Mesendoderm (in vitro differentiated cells): ENCODE data around the gene TMEM106C.

Experiments
- DNase-seq: peaks from one replicate; pipeline ENCODE4 v3.0.0; 2013
- H2AK5ac ChIP-seq: 2 replicates; pipeline ENCODE4 v1.6.1; 2013; ENCODE audit warnings: low read length, inconsistent platforms
- H2BK120ac ChIP-seq: 2 replicates; pipeline ENCODE4 v1.6.1; 2013; ENCODE audit warnings: low read depth, mild to moderate bottlenecking, low read length, moderate library complexity, mixed read lengths
- H2BK15ac ChIP-seq: replicated peaks from 2 replicates; pipeline ENCODE4 v1.6.1; 2013; ENCODE audit warnings: low read depth, mild to moderate bottlenecking, moderate library complexity
- H2BK5ac ChIP-seq: 2 replicates; pipeline ENCODE4 v1.6.1; 2013; ENCODE audit warnings: low read length, inconsistent platforms
- H3K18ac ChIP-seq: 2 replicates; pipeline ENCODE4 v1.6.1; 2013; ENCODE audit warnings: mild to moderate bottlenecking, low read length, mixed read lengths
- H3K23ac ChIP-seq: one replicate; pipeline ENCODE4 v1.6.1; 2013; ENCODE audit warnings: low read length
- H3K27ac ChIP-seq: 2 replicates; pipeline ENCODE4 v1.5.1; 2013; ENCODE audit warnings: low read depth, mild to moderate bottlenecking, inconsistent platforms, low read length, moderate library complexity
- H3K27me3 ChIP-seq: 2 replicates; pipeline ENCODE4 v1.6.1; 2013; ENCODE audit warnings: low read length, control low read depth, mild to moderate bottlenecking, inconsistent platforms; ENCODE audit not compliant: insufficient read depth, poor library complexity
- H3K36me3 ChIP-seq: 2 replicates; pipeline ENCODE4 v1.6.1; 2013; ENCODE audit warnings: low read length, inconsistent platforms; ENCODE audit not compliant: control insufficient read depth, insufficient read depth
- H3K4ac ChIP-seq: one replicate; pipeline ENCODE4 v1.6.1; 2013; ENCODE audit warnings: low read depth, mild to moderate bottlenecking, low read length, moderate library complexity
- H3K4me1 ChIP-seq: 2 replicates; pipeline ENCODE4 v1.6.1; 2013; ENCODE audit warnings: low read depth, low read length, inconsistent platforms; ENCODE audit not compliant: control insufficient read depth
- H3K4me2 ChIP-seq: 2 replicates; pipeline ENCODE4 v1.6.1; 2013; ENCODE audit warnings: low read length
- H3K4me3 ChIP-seq: 2 replicates; pipeline ENCODE4 v1.5.1; 2013; ENCODE audit warnings: mild to moderate bottlenecking, low read length
- H3K56ac ChIP-seq: one replicate; pipeline ENCODE4 v1.6.1; 2013; ENCODE audit warnings: low read length
- H3K79me1 ChIP-seq: 2 replicates; pipeline ENCODE4 v1.6.1; 2013; ENCODE audit warnings: low read length, inconsistent platforms
- H3K79me2 ChIP-seq: 2 replicates; pipeline ENCODE4 v1.6.1; 2013; ENCODE audit warnings: mild to moderate bottlenecking, low read length; ENCODE audit not compliant: control insufficient read depth, insufficient read depth
- H3K9ac ChIP-seq: 2 replicates; pipeline ENCODE4 v1.6.1; 2013; ENCODE audit warnings: low read length, inconsistent platforms
- H4K5ac ChIP-seq: one replicate; pipeline ENCODE4 v1.6.1; 2013; ENCODE audit warnings: low read length
- H4K8ac ChIP-seq: one replicate; pipeline ENCODE4 v1.6.1; 2013; ENCODE audit warnings: low read depth, mild to moderate bottlenecking, control low read depth, low read length, moderate library complexity
- WGBS: extraction: QIAGEN DNeasy Blood & Tissue Kit; methylation state at CpG from one replicate; pipeline ENCODE4 v1.1.7; 2013; ENCODE audit warnings: low lambda C conversion rate, missing lambda C conversion rate; ENCODE audit not compliant: insufficient coverage; ENCODE audit errors: extremely low coverage; 5-methylcytosine and 5-hydroxymethylcytosine counted together

Gene TMEM106C

DNA sequence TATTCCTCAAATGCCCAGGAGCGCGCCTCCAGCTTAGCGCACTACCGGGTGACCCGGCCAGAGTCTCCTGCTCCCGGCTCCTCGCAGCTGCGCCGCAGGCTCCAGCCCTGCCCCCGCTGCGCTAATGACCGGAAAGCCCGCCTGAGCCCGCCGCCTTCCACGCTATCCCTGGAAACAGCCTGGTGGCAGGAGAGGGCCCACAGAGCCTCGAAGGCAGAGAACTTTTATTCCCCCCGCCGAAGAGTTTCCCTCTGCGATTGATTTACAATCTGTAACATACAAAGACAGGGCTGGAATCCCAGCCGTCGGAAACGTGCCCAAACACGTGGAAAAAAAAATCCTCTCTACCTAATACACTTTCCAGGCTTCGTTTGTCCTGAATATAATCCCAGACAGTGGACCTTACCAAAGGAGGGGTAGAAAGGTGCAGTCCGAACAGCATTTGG is 39.4 kb downstream of the TMEM106C start:
- peak; percentile 45 for DNase-seq
- Histone ChIP-seq H3K4me3 (no peak overlapping the region), H3K56ac (no peak overlapping the region), H2BK120ac (no peak overlapping the region), H3K36me3 (no peaks in the 10 kb centered on the region), H3K23ac (no peak overlapping the region), H3K9ac (no peak overlapping the region), H2BK15ac (no peak overlapping the region), H3K27ac (no peak overlapping the region), H3K27me3 (peaks cover 56% of the 10 kb centered on the region), H2AK5ac (no peak overlapping the region), H3K4me2 (peak overlapping the region; percentile 10), H3K4me1 (peaks cover 4% of the 10 kb centered on the region), H3K4ac (no peak overlapping the region), H4K5ac (no peak overlapping the region), H3K79me2 (no peaks in the 10 kb centered on the region), H2BK5ac (no peak overlapping the region), H3K79me1 (no peaks in the 10 kb centered on the region), H3K18ac (no peak overlapping the region), H4K8ac (no peak overlapping the region)
- no CpG with 5 or more reads among the region's 26 CpGs for WGBS

DNA sequence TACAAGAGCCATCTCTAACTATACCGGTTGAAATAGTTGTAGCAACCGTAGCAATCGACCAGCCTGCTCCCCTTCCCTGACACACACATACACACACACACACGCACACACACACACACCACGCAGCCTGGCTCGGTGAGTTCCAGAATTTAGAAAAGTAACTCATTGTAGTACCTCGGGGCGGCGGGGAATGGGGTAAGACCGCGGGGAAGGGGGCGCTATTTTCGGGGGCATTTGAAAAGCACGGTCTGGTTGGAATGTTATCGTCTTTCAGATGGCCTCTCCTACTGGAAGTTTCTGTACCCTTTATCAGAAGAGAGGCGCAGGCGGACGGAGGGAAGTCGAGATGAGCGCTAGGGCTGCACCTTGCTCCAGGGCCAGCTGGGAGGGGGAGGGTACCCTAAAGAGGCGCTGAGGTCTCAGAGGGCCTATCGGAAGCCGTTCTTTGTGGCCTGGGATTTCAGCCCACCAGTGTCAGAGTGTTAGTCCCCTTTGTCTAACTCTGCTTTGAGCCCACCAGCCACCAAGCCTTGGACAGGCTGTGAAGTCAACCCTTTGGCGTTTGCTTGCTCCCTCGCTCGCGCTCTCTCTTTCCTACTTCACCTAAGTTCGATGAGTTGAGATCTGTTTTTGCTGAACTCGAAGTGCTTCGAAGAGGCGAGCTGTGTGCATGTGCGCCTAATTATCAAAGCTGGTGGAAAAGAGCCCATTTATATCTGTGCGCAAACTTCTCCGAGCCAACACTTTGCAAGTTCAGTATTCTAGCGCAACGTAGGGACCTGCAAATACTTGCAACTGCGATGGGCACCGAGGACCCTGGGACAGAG is 40.0 kb downstream of the TMEM106C start:
- no peak for DNase-seq
- Histone ChIP-seq H3K27ac (no peak overlapping the region), H3K79me1 (no peaks in the 10 kb centered on the region), H3K18ac (no peak overlapping the region), H3K27me3 (peaks cover 56% of the 10 kb centered on the region), H4K8ac (no peak overlapping the region), H3K56ac (no peak overlapping the region), H3K79me2 (no peaks in the 10 kb centered on the region), H4K5ac (no peak overlapping the region), H3K4ac (no peak overlapping the region), H2AK5ac (no peak overlapping the region), H2BK5ac (no peak overlapping the region), H3K36me3 (no peaks in the 10 kb centered on the region), H3K4me1 (peaks cover 4% of the 10 kb centered on the region), H3K4me3 (no peak overlapping the region), H3K23ac (no peak overlapping the region), H2BK120ac (no peak overlapping the region), H2BK15ac (no peak overlapping the region), H3K9ac (no peak overlapping the region), H3K4me2 (no peak overlapping the region)
- WGBS: no CpG with 5 or more reads among the region's 38 CpGs

DNA sequence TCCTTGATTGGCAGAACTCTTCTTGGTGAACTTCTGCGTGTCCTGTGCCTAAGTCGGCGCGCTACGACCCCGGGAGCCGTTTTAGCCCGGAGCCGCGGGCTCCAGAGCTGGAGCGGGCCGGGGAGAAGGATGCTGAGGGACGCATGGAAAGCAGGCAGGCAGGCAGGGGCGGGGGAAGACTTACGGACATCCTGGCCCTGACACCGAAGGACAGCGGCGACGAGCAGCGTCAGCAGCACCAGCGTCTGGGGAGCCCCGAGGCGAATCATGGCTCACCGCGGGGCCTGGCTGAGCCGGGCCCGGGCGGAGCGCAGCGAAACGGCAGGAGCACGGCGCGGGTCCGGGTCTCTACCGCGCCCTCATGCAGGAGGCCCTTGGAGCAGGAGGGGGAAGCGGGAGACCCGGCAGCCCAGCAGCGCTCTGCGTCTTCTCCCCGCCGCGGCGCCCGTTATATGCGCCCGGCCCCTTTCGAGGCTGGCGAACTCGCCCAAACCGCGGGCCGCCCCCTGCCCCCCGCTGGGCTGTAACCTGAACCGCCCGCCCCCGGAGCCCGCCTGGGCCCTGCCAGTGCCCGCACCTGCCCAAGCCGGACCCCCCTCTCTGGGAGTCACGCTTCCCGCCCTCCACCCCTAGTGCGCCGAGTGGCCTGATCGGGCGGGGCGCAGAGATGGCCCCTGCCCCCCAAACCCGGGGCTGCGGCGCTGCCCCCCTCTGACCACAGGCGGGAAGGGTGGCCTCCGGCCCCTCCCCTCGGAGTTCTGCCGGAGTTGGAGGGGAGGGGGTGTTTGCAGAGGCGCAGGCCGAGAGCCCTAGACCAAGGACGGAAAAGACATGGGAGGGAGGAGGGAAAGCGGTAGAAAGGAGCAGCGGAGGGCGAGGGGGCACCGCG is 40.9 kb downstream of the TMEM106C start, which contains the start of gene COL2A1:
TSS of gene COL2A1 (minus strand) at position 424 of the 889 bp plus-strand sequence. CDS start at position 269, 155 bp downstream.
- H3K9ac ChIP-seq: peak within 1 kb of the TSS; percentile 47
- H3K23ac ChIP-seq: peak within 1 kb of the TSS; percentile 24
- no peak within 1 kb of the TSS for H4K5ac ChIP-seq
- no peak within 1 kb of the TSS for H3K27ac ChIP-seq
- H3K4me3 ChIP-seq: peak within 1 kb of the TSS; percentile 10
- H3K36me3 ChIP-seq: no peaks in the 10 kb centered on the region
- no CpG with 5 or more reads among the region's 83 CpGs for WGBS
- peak within 1 kb of the TSS; percentile 62 for H3K56ac ChIP-seq
- no peak within 1 kb of the TSS for H2BK120ac ChIP-seq
- H3K79me1 ChIP-seq: no peaks in the 10 kb centered on the region
- H2AK5ac ChIP-seq: no peak within 1 kb of the TSS
- DNase-seq: peak; percentile 71
- H2BK5ac ChIP-seq: no peak within 1 kb of the TSS
- H3K4me1 ChIP-seq: peaks cover 4% of the 10 kb centered on the region
- no peak within 1 kb of the TSS for H2BK15ac ChIP-seq
- no peak within 1 kb of the TSS for H3K4ac ChIP-seq
- H3K4me2 ChIP-seq: peak within 1 kb of the TSS; percentile 52
- H4K8ac ChIP-seq: no peak within 1 kb of the TSS
- H3K79me2 ChIP-seq: no peaks in the 10 kb centered on the region
- peaks cover 54% of the 10 kb centered on the region for H3K27me3 ChIP-seq
- H3K18ac ChIP-seq: no peak within 1 kb of the TSS

DNA sequence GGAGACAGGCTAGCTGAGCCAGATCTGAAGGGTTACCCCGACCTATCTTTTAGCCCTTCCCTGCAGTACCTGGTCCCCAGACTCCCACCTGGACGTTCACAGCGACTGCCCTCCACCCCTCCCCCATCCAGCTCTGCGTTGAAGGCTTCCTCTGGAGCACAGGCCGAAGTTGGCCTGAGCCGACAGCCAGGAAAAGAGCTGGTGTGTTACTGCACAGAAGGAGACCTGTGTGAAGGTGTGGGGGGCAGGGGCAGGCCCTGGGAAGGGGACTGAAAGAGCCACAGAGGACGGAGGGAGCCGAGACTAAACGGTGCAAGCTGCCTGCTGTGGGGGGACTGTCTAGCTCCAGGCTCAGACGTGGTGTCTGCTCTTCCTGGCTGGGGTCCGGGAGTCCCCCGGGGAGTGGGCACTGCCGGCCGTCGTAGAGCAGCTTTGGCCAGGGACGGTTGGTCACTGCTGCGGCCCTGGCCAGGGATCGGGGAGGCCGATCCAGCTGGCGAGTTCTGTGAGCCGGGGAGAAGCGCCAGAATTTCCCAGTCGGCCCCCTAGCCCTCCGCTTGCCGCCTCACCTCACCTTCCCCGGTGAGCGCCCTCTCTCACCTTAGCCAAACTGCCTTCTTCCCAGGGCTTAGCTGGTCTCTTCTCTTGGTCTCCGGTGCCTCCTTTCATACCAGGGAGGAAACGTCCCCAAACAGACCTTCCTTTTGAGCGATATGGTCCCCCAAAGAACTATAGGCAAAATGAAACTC is 41.8 kb downstream of the TMEM106C start:
- Histone ChIP-seq H3K18ac (no peak overlapping the region), H3K23ac (peak overlapping the region; percentile 24), H2BK15ac (no peak overlapping the region), H2BK120ac (no peak overlapping the region), H3K56ac (peak overlapping the region; percentile 62), H3K79me1 (no peaks in the 10 kb centered on the region), H3K36me3 (no peaks in the 10 kb centered on the region), H4K8ac (no peak overlapping the region), H3K4ac (no peak overlapping the region), H4K5ac (no peak overlapping the region), H3K27me3 (peaks cover 62% of the 10 kb centered on the region), H3K27ac (no peak overlapping the region), H3K4me3 (peak overlapping the region; percentile 10), H3K79me2 (no peaks in the 10 kb centered on the region), H2AK5ac (no peak overlapping the region), H3K4me2 (peak overlapping the region; percentile 37), H3K4me1 (peaks cover 4% of the 10 kb centered on the region), H2BK5ac (no peak overlapping the region), H3K9ac (peak overlapping the region; percentile 47)
- peak; percentile 51 for DNase-seq
- WGBS: no CpG with 5 or more reads among the region's 30 CpGs

DNA sequence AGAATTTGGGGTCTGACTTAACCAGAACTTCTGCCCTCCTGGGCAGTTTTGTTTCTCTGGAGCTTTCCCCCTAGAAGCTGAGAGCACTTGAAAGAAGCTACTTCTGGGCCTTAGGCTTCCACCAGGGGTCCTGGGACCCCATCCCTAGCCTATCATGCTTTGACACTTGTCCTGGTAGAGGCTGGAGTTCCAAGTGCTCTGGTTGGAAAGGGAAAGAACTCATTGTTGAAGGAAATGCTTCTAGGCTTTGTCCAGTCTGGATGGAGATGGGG is 42.3 kb downstream of the TMEM106C start:
- Histone ChIP-seq H3K27me3 (peaks cover 62% of the 10 kb centered on the region), H3K56ac (no peak overlapping the region), H3K4me2 (no peak overlapping the region), H2BK15ac (no peak overlapping the region), H4K8ac (no peak overlapping the region), H3K36me3 (no peaks in the 10 kb centered on the region), H2BK120ac (no peak overlapping the region), H3K9ac (no peak overlapping the region), H2AK5ac (no peak overlapping the region), H3K4me1 (peaks cover 4% of the 10 kb centered on the region), H3K79me1 (no peaks in the 10 kb centered on the region), H2BK5ac (no peak overlapping the region), H3K23ac (no peak overlapping the region), H3K4ac (no peak overlapping the region), H3K27ac (no peak overlapping the region), H3K4me3 (no peak overlapping the region), H3K18ac (no peak overlapping the region), H4K5ac (no peak overlapping the region), H3K79me2 (no peaks in the 10 kb centered on the region)
- no peak for DNase-seq
